Right lobe of liver (tissue), 6 donors: ENCODE measurements around the gene NYNRIN. TPM values are rescaled to one million over a fixed set of nuclear protein-coding genes. Genes with fewer than 3 reads are reported as not detected.

Experiments
- ATAC-seq, 4 donors: fragments of 200-7000 bp; cut with Tn5 transposase; one replicate each; pipeline ENCODE4 v1.9.1; 2020; ENCODE audit warnings: mild to moderate bottlenecking in 4 of 4, moderate library complexity in 4 of 4
- DNase-seq, 3 donors: peaks; one replicate each; pipeline ENCODE4 v3.0.0-alpha.2; 2020
- H3K27ac ChIP-seq, 3 donors: fragments of 200-600 bp; one replicate each; pipeline ENCODE4 v1.8.0; 2022
- H3K27me3 ChIP-seq, 2 donors: fragments of 200-600 bp; one replicate each; pipeline ENCODE4 v1.8.0; 2022
- H3K36me3 ChIP-seq, 4 donors: fragments of 200-600 bp; sonication (generic) in 1 of 4; one replicate each; pipeline versions ENCODE4 v1.5.1 to v1.8.0; 2017 to 2022; ENCODE audit warnings: control low read depth in 1 of 4
- H3K4me1 ChIP-seq, 4 donors: fragments of 200-600 bp; sonication (generic) in 1 of 4; one replicate each; pipeline versions ENCODE4 v1.5.1 to v1.8.0; 2017 to 2022; ENCODE audit warnings: control low read depth in 1 of 4
- H3K4me3 ChIP-seq, 3 donors: fragments of 200-600 bp; one replicate each; pipeline ENCODE4 v1.8.0; 2022
- H3K9me3 ChIP-seq, 4 donors: fragments of 200-600 bp; sonication (generic) in 1 of 4; one replicate each; pipeline versions ENCODE4 v1.5.1 to v1.8.0; 2017 to 2022; ENCODE audit warnings: control low read depth in 1 of 4
- CTCF ChIP-seq, 4 donors: fragments of 200-600 bp in 3 of 4; fragments of 450-650 bp in 1 of 4; IDR thresholded peaks; one replicate each; pipeline versions ENCODE4 v1.5.1 to v1.8.0; 2016 to 2022; ENCODE audit warnings: antibody characterized with exemption in 4 of 4, mild to moderate bottlenecking in 2 of 4
- POLR2A ChIP-seq: fragments of 450-650 bp; IDR thresholded peaks from one replicate; pipeline ENCODE4 v1.6.1; 2017; ENCODE audit warnings: antibody characterized with exemption, mild to moderate bottlenecking
- WGBS: methylation state at CpG from one replicate; pipeline ENCODE4 v1.1.6; 2018; ENCODE audit warnings: low coverage, low lambda C conversion rate; ENCODE audit not compliant: insufficient coverage; ENCODE audit errors: missing lambda C conversion rate; 5-methylcytosine and 5-hydroxymethylcytosine counted together
- intact Hi-C, 2 donors: fragments of 100-400 bp; cut with DNase I; formaldehyde crosslinking; loops; one replicate each; pipeline versions ENCODE4 v1.11.2 to v1.14.1; 2022
- total RNA-seq, 6 experiments: library from RNA; depleted of rRNA in 2 of 6; stranded (reverse); fragments of >200 nt in 2 of 6; fragmentation: NEBNext Ultra II Directional in 3 of 6; extraction: Animal tissue kit (Norgen Biotek cat#: 25700) in 3 of 6; gene quantifications; one replicate each; pipeline versions ENCODE4 v1.1.0 to v1.2.4, GENCODE V29; 2016 to 2023
- donor health status: DM: no; HTN: yes; CAD: no.
- donor health status: DM: no; HTN: no; CAD: no.
- donor health status: DM: no; HTN: no; CAD: no.
- donor health status: DM: no; HTN: yes; CAD: no.
- donor health status: DM: no; HTN: yes; CAD: no.

Gene NYNRIN
- total RNA-seq, 6 experiments from 2014 or later: 1.8 to 6.1 (median 2.7) TPM

- intact Hi-C loops: no loop called here
- no peak for DNase-seq
Measured at GRCh38 chr14:24417832-24418491, 19.2 kb downstream of the NYNRIN start.

GRCh38 chr14:24418492-24418873 is 19.7 kb downstream of the NYNRIN start:
- TF ChIP-seq POLR2A (no peak), CTCF (IDR thresholded peaks at IDR 0.05) (no peak)
- DNase-seq: peak in 2 of 3 donors; percentile 55 to 79
- H3K9me3 ChIP-seq: no peaks in the 10 kb centered on the region
- no peak overlapping the region for H3K4me3 ChIP-seq
- ATAC-seq: peak; percentile 75 to 92 (median 86)
- H3K27ac ChIP-seq: peak overlapping the region in 1 of 3 donors; percentile 16
- H3K27me3 ChIP-seq: no peaks in the 10 kb centered on the region
- intact Hi-C loops: no loop called here
- 23% methylated on average over 6 of the region's 6 CpGs for WGBS
- peaks cover 0 to 10% (median 4%) of the 10 kb centered on the region in 4 donors for H3K4me1 ChIP-seq
- H3K36me3 ChIP-seq: no peaks in the 10 kb centered on the region

More at GRCh38 chr14:24417832-24418491, 19.2 kb downstream of the NYNRIN start:
- Histone ChIP-seq H3K4me1 (peaks cover 0 to 10% (median 4%) of the 10 kb centered on the region in 4 donors), H3K36me3 (no peaks in the 10 kb centered on the region), H3K9me3 (no peaks in the 10 kb centered on the region), H3K4me3 (no peak overlapping the region), H3K27me3 (no peaks in the 10 kb centered on the region), H3K27ac (peak overlapping the region in 1 of 3 donors; percentile 16)
- no peak for TF ChIP-seq CTCF (IDR thresholded peaks at IDR 0.05)
- TF ChIP-seq POLR2A: no peak
- 50% methylated on average over 1 of the region's 6 CpGs for WGBS
- ATAC-seq: peak in 1 of 4 donors; percentile 4

DNA sequence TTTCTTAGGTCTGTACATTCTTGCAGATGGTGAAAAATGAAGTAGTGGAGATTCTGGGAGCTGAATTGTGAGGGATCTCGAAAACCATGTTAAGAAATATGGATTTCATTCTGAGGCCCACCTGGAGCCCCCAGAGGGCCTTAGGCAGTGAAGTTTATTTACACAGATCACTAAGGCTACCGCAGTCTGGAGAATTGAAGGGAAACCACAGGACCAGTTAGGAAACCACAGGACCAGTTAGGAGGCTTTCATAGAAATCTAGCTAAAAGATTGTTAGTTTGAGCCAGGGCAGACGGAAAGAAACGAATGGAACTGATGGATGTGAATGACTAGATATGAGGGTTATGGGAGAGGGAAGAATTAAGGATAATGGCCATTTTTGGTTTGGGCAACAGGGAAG is 23.5 kb downstream of the NYNRIN start:
- no peak for TF ChIP-seq POLR2A
- TF ChIP-seq CTCF (IDR thresholded peaks at IDR 0.05): no peak
- H3K9me3 ChIP-seq: no peaks in the 10 kb centered on the region
- 66% methylated on average over 4 of the region's 4 CpGs for whole genome bisulfite sequencing
- DNase-seq (no peak), ATAC-seq (no peak)
- H3K4me3 ChIP-seq: no peak overlapping the region
- intact Hi-C loops: no loop called here
- no peaks in the 10 kb centered on the region for H3K36me3 ChIP-seq
- no peaks in the 10 kb centered on the region for H3K27me3 ChIP-seq
- H3K4me1 ChIP-seq: peaks cover 0 to 42% (median 16%) of the 10 kb centered on the region in 4 donors
- H3K27ac ChIP-seq: no peak overlapping the region

DNA sequence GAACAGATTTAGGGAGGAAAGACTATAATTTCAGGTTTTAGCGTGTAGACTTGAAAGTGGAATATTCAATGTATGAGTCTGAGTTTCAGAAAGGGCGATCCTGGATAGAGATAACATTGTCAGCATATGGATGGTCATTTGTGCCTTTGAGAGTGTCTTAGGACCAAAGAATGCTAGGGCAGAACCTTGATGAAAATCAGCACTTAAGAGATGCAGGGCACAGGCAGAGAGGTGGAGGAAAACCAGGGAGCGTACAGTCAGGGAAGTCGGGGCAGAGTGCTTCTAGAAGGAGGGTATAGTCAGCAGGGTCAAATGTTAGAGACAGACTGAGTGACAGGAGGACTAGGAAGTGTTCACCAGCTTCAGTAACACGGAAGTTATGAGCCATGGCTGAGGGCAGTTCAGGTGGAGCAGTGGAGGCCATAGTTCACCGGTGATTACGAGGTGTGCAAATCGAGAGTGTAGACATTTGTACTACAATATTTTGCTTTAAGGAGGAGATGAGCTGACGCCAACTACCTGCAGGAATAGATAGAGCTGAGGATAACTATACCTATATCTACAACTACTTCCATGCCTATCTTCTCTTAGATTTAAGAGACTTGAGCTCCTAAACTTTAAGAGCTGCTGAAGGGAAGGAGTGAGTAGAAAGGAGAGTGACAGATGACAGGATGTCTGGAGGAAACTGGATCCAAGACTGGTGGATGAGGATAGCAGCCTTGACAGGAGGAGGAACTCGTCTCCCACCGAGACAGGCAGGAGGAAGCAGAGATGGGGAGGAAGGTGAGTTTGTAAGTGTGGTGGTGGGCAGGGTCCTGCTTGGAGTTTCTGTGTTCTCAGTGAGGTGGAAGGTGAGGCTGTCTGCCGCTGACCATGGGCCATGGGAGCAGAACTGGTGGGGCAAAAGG is 24.1 kb downstream of the NYNRIN start:
- H3K27ac ChIP-seq: no peak overlapping the region
- no peaks in the 10 kb centered on the region for H3K36me3 ChIP-seq
- H3K4me1 ChIP-seq: peaks cover 0 to 48% (median 20%) of the 10 kb centered on the region in 4 donors
- intact Hi-C loops: no loop called here
- DNase-seq: no peak
- WGBS: 44% methylated on average over 12 of the region's 12 CpGs
- peak in 1 of 4 donors; percentile 41 for ATAC-seq
- no peaks in the 10 kb centered on the region for H3K27me3 ChIP-seq
- TF ChIP-seq CTCF (IDR thresholded peaks at IDR 0.05) (no peak), POLR2A (no peak)
- no peaks in the 10 kb centered on the region for H3K9me3 ChIP-seq
- H3K4me3 ChIP-seq: no peak overlapping the region
